DOHH2 (cell line): ENCODE measurements around the gene HIPK2.

Experiments used
- CTCF ChIP-seq: fragments of 200-600 bp; sonication (generic); IDR thresholded peaks from one replicate; pipeline ENCODE4 v1.5.1; 2014; ENCODE audit warnings: antibody characterized with exemption, mild to moderate bottlenecking, low read depth, low read length; ENCODE audit not compliant: poor library complexity, severe bottlenecking
- EZH2phosphoT487 ChIP-seq: fragments of 200-600 bp; sonication (generic); IDR thresholded peaks from 2 replicates; pipeline ENCODE4 v1.6.1; 2017; ENCODE audit warnings: borderline replicate concordance, mild to moderate bottlenecking, antibody characterized with exemption, low read length, moderate library complexity, mixed read lengths

GRCh38 chr7:139540203-139540602 is 237.6 kb downstream of the HIPK2 start:
- TF ChIP-seq CTCF (no peak), EZH2phosphoT487 (no peak)
